Keratinocyte (primary cell): Measurements from ENCODE around the gene SH3BP1.

Experiments used
- CTCF ChIP-seq, 3 experiments: IDR thresholded peaks in 1 of 3; conservative IDR thresholded peaks in 1 of 3; optimal IDR thresholded peaks in 1 of 3; 2 replicates in 2 of 3; 3 replicates in 1 of 3; pipeline versions ENCODE3 to v1.5.1; 2011; ENCODE audit warnings: low read length in 3 of 3, mild to moderate bottlenecking in 3 of 3, moderate library complexity in 2 of 3, control low read depth in 1 of 3, inconsistent platforms in 1 of 3; ENCODE audit not compliant: insufficient read depth in 2 of 3; ENCODE audit errors: extremely low read depth in 1 of 3
- EZH2 ChIP-seq: IDR thresholded peaks from one replicate; pipeline ENCODE4 v1.6.1; 2012; ENCODE audit warnings: inconsistent platforms, mild to moderate bottlenecking, low read length, moderate library complexity

GRCh38 chr22:37641561-37641949, 2.1 kb downstream of the SH3BP1 start:
- TF ChIP-seq CTCF (optimal IDR thresholded peaks at IDR 0.05 in 1 of 3, IDR thresholded peaks at IDR 0.05 in 1 of 3, conservative IDR thresholded peaks at IDR 0.05 in 1 of 3; ENCODE audit: extremely low read depth in 1 of 3, insufficient read depth in 2 of 3, low read length in 3 of 3), result no peak
- TF ChIP-seq EZH2, result no peak
